ENCODE measurements around the gene IST1. TPM values are rescaled to one million over a fixed set of nuclear protein-coding genes. Genes with fewer than 3 reads are reported as not detected.

IST1 gene
- total and polyA plus RNA-seq, 7 donors, result 117 to 182 (median 166) TPM

GRCh38 chr16:71930013-71930563 is 34.8 kb downstream of the IST1 start:
- Histone ChIP-seq H3K27me3 (no peaks in the 10 kb centered on the region), H3K36me3 (peaks cover 4 to 45% (median 16%) of the 10 kb centered on the region in 4 donors), H3K4me1 (peaks cover 0 to 68% (median 48%) of the 10 kb centered on the region in 4 donors), H3K9me3 (no peaks in the 10 kb centered on the region), H3K4me3 (no peak overlapping the region), H3K27ac (peak overlapping the region; percentile 69 to 87 (median 74))
- no peak for TF ChIP-seq CTCF (IDR thresholded peaks at IDR 0.05)
- peak in 1 of 4 donors; percentile 3 for TF ChIP-seq POLR2AphosphoS5 (IDR thresholded peaks at IDR 0.05)
- TF ChIP-seq POLR2A (IDR thresholded peaks at IDR 0.05), result no peak
- no peak for TF ChIP-seq EP300 (IDR thresholded peaks at IDR 0.05)
- no peak for DNase-seq
- WGBS, 2 donors, result 94% methylated on average over 5 of the region's 5 CpGs
- intact Hi-C loops (cut with DNase I), result no loop called here

GRCh38 chr16:71931001-71931400 is 35.7 kb downstream of the IST1 start:
- WGBS, 2 donors, result 87 to 88% methylated on average over 2 of the region's 2 CpGs
- DNase-seq, result no peak
- peak overlapping the region in 2 of 4 donors; percentile 76 to 87 for H3K27ac ChIP-seq
- no peak overlapping the region for H3K4me3 ChIP-seq
- H3K27me3 ChIP-seq, result no peaks in the 10 kb centered on the region
- intact Hi-C loops (cut with DNase I), result no loop called here
- peaks cover 4 to 36% (median 11%) of the 10 kb centered on the region in 4 donors for H3K36me3 ChIP-seq
- H3K4me1 ChIP-seq, result peaks cover 0 to 66% (median 48%) of the 10 kb centered on the region in 4 donors
- no peaks in the 10 kb centered on the region for H3K9me3 ChIP-seq
- TF ChIP-seq POLR2AphosphoS5 (IDR thresholded peaks at IDR 0.05) (no peak), EP300 (IDR thresholded peaks at IDR 0.05) (no peak), POLR2A (IDR thresholded peaks at IDR 0.05) (no peak), CTCF (IDR thresholded peaks at IDR 0.05) (no peak)

- Histone ChIP-seq H3K27ac (no peak overlapping the region), H3K4me3 (no peak overlapping the region), H3K4me1 (peaks cover 0 to 60% (median 45%) of the 10 kb centered on the region in 4 donors), H3K36me3 (peaks cover under 1 to 30% (median 7%) of the 10 kb centered on the region in 4 donors), H3K27me3 (no peaks in the 10 kb centered on the region), H3K9me3 (no peaks in the 10 kb centered on the region)
- DNase-seq, result no peak
- WGBS, 2 donors, result 23 to 69% methylated on average over 6 of the region's 6 CpGs
- TF ChIP-seq EP300 (IDR thresholded peaks at IDR 0.05), result no peak
- no peak for TF ChIP-seq POLR2A (IDR thresholded peaks at IDR 0.05)
- TF ChIP-seq POLR2AphosphoS5 (IDR thresholded peaks at IDR 0.05), result no peak
- no peak for TF ChIP-seq CTCF (IDR thresholded peaks at IDR 0.05)
- intact Hi-C loops (cut with DNase I), result no loop called here
Measured at GRCh38 chr16:71931599-71931998, 36.3 kb downstream of the IST1 start.

GRCh38 chr16:71933017-71933416 is 37.7 kb downstream of the IST1 start:
- DNase-seq, result no peak
- WGBS, 2 donors, result 76 to 86% methylated on average over 1 of the region's 1 CpG

More at GRCh38 chr16:71933017-71933416, 37.7 kb downstream of the IST1 start:
- no peaks in the 10 kb centered on the region for H3K9me3 ChIP-seq
- peaks cover 0 to 18% (median 4%) of the 10 kb centered on the region in 4 donors for H3K36me3 ChIP-seq
- intact Hi-C loops (cut with DNase I), result no loop called here
- no peaks in the 10 kb centered on the region for H3K27me3 ChIP-seq
- H3K4me1 ChIP-seq, result peaks cover 0 to 45% (median 31%) of the 10 kb centered on the region in 4 donors
- no peak overlapping the region for H3K4me3 ChIP-seq
- TF ChIP-seq POLR2A (IDR thresholded peaks at IDR 0.05), result no peak
- no peak for TF ChIP-seq EP300 (IDR thresholded peaks at IDR 0.05)
- TF ChIP-seq CTCF (IDR thresholded peaks at IDR 0.05), result no peak
- TF ChIP-seq POLR2AphosphoS5 (IDR thresholded peaks at IDR 0.05), result no peak
- H3K27ac ChIP-seq, result peak overlapping the region in 2 of 4 donors; percentile 5 to 38

Data from sigmoid colon (tissue), 7 donors.